GM21723 (cell line): Measurements from ENCODE around the gene CASP8AP2.
"Not testable (repeated sequence)": the region's sequence is repeated elsewhere in the genome, so short reads cannot be mapped to it uniquely, and the experiment has no call there.

Experiments used
- ATAC-seq: cut with Tn5 transposase; IDR thresholded peaks from one replicate; pipeline ENCODE4 v1.9.1; 2021; ENCODE audit warnings: mild to moderate bottlenecking, moderate library complexity; ENCODE audit not compliant: unreplicated experiment

Gene CASP8AP2

DNA sequence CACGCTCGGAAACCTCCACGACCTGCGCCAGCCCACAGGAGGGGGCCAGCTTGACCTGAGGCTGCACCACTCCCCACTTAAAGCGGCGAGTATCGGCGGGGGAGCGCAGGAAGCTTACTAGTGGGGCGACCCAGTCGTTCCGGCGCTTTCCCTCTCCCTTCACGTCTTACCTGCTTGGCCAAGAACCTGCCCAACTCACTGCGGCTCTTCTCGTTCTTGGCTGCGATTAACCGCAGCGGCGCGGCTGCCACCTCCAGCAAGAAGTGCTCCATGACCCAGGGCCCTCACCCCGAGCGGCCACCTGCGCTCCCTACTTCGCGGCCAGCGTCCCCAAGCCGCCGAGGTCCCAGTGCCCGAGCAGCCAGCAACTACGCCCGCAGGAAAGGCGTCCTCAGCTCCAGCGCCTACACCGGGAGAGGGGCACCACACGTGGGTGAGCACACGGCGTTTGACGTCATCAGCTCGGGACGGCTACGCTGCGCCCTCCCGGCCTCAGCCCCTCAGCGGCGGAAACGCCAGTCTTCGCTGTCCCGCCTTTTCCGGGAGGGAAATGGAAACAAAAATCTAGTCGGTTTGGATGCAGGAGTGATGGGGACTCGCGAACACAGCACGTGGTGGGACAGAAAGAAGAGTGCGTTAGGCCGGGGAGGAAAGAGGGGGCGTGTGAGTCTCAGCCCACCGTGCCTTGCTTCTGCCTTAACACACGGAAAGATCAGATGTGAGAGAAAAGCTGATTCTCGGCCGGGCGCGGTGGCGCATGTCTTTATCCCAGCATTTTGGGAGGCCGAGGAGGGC is 10.1 kb upstream of the CASP8AP2 start, which contains the start of gene MDN1:
Gene MDN1, minus strand, starts transcription at position 459 of the 795 bp plus-strand sequence. Its CDS starts 187 bp downstream, at position 272.
- ATAC-seq: peak; percentile 95

DNA sequence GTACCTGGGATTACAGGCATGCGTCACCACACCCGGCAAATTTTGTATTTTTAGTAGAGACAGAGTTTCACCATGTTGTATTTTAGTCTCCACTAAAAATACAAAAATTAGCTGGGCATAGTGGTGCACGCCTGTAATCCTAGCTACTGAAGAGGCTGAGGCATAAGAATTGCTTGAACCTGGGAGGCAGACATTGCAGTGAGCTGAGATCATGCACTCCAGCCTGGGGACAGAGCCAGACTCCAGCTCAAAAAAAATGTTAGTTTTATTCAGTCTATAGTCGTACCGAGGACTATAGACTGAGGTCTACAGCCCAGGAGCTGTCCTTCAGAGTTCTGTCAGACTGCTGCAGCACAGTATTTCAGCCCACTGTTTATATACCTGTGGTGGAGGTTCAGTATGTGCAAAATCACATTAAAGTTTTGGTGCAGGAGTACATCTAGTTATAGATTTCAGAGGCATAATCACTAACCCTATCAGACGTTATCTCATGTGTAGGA is 3.6 kb upstream of the CASP8AP2 start:
- ATAC-seq: no peak

DNA sequence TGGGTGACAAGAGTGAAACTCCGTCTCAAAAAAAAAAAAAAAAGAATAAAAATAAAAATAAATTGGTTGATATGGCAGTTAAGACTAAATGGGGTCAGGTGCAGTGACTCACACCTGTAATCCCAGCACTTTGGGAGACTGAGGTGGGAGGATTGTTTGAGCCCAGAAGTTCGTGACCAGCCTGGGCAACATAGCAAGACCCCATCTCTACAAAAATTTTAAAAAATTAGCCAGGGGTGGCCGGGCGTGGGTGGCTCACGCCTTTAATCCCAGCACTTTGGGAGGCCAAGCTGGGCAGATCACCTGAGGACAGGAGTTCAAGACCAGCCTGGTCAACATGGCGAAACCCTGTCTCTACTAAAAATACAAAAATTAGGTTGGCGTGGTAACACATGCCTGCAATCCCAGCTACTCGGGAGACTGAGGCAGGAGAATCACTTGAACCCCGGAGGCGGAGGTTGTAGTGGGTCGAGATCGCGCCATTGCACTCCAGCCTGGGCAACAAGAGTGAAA is 1.1 kb upstream of the CASP8AP2 start:
- ATAC-seq: not testable (repeated sequence)

DNA sequence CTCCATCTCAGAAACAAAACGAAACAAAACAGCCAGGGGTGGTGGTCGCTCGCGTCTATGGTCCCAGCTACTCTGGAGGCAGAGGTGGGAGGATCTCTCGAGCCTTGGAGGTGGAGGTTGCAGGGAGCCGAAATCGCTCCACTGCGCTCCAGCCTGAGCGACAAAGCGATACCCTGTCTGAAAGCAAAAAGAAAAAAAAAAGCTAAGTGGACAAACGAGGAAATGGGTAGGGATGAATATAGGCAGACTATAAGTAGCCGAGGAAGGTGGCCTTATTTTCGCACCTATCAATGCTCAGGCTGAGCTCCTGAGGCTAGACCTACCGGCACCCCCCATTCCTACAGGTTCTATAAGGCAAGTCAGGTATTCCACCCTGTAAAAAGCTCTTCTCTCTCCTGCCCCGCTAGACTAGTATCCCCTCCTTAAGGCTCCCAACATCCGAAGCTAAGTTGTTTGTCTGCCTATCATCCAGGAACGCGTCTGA is 650 bp upstream of the CASP8AP2 start:
- peak; percentile 47 for ATAC-seq

DNA sequence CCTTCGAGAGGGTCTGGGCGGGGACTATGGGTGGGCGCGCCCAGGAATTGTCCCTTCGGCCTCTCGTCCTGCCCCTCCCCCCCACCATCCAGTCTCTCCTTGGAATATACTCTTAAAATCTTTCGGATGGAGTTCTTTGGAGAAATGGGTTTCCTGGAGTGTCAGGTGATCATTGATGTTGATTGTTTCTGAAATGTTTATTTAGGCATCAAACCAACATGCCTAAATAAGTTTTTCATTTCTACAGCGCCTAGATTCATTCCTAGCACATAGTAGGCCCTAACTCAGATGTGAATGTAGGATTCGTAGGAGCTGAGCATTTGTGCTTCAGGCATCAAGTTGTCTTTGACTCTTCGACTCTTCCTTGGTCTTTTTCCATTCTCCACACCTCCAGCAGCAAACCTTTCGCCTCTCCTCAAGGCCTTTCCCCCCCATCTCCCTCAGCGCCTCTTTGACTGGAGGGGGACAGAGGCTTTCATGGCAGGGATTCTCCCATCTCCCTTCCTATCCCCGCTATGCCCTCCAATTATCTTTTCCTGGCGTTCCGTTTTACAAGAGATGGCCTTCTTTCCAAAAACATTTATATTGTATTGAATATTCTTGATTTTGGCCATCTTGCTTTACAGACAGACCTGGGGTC is 610 bp downstream of the CASP8AP2 start:
- ATAC-seq: no peak

DNA sequence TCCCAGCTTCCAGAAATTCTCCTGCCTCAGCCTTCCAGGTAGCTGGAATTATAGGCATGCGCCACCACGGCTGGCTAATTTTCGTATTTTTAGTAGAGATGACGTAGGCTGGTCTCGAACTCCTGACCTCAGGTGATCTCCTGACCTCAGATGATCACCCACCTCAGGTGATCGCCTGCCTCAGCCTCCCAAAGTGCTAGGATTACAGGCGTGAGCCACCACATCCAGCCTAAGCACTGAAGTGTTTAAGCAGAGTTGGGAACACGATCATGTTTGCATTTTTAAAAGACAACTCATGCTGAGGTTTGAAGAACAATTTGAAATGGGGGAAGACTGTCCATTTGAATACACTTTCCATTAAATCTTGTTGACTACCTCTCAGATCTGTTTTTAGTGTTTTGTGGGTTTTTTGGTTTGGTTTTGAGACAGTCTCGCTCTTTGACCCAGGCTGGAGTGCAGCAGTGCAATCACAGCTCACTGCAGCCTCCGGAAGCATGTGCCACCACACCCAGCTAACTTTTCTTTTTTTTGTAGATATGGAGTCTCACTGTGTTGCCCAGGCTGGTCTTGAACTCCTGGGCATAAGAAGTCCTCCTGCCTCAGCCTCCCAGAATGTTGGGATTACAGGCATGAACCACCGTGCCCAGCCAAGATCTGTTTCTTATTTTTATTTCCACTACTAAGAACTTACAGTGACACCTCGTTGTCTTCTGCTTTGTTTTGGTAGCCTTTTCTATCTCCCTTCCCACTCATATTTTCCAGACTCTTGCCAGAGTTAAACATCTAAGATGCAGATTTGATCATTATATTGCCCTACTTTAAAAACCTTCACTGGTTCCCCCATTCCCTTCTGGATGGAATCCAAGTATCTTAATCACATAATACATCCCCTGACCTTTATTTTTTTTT is 5.5 kb downstream of the CASP8AP2 start:
- peak; percentile 94 for ATAC-seq

DNA sequence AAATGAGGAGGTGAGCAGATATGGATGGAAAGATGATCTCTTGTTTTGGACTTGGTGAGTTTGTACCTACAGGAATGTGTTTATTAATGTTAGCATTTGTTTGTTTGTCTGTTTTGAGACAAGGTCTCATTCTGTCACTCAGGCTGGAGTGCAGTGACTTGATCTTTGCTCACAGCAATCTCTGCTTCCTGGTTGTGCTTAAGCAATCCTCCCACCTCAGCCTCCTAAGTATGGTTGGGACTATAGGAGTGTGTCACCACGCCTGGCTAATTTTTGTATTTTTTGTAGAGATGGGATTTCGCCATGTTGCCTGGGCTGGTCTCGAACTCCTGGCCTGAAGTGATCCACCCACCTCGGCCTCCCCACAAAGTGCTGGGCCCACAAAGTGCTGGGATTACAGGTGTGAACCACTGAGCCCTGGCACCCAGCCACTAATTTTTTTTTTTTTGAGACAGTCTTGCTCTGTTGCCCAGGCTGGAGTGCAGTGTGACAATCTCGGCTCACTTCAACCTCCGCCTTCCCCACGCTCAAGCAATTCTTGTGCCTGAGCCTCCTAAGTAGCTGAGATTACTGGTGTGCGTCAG is 7.1 kb downstream of the CASP8AP2 start:
- ATAC-seq: no peak

DNA sequence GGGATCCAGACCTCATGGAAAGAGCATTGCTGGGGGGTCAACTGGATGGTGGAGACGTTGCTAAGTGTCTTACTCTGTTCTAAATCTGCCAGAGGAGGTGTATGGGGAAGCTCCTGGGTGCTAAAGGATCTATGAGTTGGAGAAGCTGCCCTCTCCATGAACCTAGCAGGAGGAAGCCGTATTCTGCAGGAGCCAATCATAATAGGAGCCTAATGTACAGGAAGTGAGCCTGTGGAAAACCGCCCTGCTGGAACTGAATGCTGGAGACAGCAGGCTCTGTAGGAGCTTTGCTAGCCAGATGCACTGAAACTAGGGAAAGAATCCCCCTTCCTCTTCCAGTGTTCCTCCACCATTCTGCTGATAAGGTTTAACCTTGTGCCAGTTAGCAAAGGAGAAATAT is 10.9 kb downstream of the CASP8AP2 start:
- no peak for ATAC-seq

DNA sequence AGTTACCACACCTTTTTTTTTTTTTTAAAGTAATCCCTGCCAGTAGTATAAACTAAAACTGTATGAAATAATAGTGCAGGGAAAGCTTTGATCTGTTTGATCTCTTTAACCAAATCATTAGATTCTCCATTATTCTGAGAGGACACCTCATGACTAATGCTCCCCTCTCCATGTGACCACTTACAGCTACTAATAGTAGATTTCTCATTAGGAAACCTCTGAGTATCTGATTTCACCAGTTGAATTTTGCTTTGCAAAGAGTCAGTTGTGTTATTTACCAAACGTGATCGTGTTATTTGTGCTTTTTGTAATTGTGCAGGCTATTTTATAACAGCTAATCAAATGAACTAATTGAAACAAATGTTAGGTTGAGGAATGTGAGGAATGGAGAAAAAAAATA is 12.5 kb downstream of the CASP8AP2 start:
- no peak for ATAC-seq

DNA sequence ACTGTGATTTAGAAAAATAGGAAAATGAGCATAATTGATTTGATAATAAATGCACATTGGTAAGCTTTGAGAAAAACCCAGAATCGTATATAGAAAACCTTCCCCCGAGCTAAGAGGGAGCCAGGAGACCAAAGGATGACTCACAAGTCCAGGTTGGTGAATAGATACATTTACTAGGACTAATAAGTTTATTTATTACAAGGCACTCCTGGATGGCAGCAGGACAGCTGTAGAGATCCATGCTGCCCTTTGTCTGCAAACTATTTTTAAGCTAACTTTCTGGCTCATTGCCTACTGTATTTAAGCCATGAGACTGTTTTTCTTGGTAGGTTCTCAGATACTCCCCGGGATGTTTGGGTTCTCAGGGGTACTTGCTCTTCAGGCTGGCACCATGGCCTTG is 13.4 kb downstream of the CASP8AP2 start:
- no peak for ATAC-seq

DNA sequence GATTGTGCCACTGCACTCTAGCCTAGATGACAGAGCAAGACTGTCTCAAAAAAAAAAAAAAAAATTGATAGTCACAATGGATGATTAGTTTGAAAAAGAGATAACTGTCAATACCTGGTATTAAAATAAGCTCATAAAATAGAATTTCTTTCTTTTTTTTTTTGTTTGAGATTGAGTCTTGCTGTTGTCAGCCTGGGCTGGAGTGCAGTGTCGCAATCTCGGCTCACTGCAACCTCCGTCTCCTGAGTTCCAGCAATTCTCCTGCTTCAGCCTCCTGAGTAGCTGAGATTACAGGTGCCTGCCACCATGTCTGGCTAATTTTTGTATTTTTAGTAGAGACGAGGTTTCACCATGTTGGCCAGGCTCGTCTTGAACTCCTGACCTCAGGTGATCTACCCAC is 17.8 kb downstream of the CASP8AP2 start:
- ATAC-seq: not testable (repeated sequence)

DNA sequence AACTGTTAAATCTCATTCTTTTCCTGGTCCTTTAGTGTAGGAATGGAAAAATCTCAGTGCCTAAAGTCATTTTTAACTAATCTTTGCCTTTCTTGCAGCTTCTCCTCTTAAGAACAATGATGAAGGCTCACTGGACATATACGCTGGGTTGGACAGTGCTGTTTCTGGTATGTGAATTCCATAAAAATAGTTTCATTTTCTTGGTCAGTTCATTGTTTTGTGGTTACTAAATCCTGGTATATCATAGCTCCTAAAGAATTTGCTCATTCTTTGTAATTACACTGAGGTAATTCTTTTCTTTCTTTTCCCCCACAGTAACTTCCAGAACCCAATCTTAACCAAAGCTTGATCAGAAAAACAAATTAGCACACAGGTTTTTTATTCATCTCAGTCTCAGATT is 23.4 kb downstream of the CASP8AP2 start:
- ATAC-seq: no peak

DNA sequence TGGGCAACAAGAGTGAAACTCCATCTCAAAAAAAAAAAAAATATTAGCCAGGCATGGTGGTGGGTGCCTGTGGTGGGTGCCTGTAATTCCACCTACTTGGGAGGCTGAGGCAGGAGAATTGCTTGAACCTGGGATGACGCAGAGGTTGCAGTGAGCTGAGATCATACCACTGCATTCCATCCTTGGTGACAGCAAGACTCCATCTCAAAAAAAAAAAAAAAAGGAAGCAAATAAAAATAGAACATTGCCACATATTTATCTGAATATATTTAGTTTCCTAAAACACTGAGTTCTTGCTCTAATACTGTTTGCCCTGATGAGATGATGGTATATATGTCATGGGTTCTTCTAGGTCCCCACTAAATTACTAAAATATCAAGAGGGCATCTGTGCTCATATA is 28.4 kb downstream of the CASP8AP2 start:
- ATAC-seq: no peak

DNA sequence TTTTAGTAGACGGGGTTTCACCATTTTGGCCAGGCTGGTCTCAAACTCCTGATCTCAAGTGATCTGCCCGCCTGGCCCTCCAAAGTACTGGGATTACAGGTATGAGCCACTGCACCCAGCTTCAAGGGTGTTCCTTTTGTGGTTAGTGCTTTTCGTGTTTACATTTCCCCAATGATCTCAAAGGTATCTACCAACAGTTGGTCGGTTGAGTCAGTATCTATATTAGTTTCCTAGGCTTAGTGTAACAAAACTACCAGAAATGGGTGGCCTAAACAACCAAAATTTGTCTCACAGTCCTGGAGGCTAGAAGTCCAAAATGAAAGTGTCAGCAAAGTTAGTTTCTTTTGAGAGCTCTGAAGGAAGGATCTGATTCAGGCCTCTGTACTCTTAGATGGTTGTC is 30.1 kb downstream of the CASP8AP2 start:
- peak; percentile 68 for ATAC-seq

DNA sequence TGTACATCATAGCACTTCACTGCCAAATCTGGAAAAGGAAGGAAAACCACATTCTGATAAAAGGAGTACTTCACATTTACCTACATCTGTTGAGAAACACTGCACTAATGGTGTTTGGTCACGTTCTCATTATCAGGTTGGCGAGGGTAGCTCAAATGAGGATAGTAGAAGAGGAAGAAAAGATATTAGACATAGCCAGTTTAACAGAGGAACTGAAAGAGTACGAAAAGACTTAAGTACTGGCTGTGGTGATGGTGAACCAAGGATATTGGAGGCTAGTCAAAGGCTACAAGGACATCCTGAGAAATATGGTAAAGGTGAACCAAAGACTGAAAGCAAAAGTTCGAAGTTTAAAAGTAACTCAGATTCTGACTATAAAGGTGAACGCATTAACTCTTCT is 32.6 kb downstream of the CASP8AP2 start:
- peak; percentile 68 for ATAC-seq

DNA sequence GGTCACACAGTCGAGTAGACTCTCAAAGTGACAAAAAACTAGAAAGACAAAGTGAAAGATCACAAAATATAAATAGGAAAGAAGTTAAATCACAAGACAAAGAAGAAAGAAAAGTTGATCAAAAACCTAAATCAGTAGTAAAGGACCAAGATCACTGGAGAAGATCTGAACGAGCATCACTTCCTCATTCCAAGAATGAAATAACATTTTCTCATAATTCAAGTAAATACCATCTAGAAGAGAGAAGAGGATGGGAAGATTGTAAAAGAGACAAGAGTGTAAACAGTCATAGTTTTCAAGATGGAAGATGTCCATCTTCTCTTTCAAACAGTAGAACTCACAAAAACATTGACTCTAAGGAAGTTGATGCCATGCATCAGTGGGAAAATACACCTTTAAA is 33.0 kb downstream of the CASP8AP2 start:
- ATAC-seq: peak; percentile 10

DNA sequence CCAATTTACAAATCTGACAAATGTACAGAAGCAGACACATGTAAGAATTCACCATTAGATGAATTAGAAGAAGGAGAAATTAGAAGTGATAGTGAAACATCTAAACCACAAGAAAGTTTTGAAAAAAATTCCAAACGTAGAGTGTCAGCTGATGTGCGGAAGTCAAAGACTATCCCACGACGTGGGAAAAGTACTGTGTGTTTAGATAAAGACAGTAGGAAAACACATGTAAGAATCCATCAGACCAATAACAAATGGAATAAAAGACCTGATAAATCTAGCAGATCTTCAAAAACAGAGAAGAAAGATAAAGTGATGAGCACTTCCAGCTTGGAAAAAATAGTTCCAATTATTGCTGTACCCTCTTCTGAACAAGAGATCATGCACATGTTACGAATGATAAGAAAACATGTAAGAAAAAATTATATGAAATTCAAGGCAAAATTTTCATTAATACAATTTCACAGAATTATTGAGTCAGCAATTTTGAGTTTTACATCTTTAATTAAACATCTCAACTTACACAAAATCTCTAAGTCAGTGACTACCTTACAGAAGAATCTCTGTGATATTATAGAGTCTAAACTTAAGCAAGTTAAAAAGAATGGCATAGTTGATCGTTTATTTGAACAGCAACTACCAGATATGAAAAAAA is 36.5 kb downstream of the CASP8AP2 start:
- ATAC-seq: no peak

DNA sequence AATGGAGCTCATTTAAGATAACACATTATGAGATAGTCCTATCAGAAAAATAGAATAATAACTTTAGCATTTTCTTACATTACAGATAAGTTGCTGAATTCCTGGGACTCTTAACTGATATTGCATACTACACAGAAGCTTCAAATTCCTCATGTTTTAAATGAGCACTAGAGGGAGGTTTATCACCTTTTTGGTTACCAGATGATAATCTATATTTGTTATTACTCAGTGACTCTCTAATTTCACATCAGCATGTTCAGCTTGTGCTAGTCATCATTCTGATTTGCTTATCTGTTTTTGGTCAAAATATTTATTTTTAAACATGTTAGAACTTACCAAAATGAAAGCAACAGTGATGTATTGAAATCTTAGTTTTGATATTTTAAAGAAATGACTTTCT is 44.0 kb downstream of the CASP8AP2 start:
- no peak for ATAC-seq

DNA sequence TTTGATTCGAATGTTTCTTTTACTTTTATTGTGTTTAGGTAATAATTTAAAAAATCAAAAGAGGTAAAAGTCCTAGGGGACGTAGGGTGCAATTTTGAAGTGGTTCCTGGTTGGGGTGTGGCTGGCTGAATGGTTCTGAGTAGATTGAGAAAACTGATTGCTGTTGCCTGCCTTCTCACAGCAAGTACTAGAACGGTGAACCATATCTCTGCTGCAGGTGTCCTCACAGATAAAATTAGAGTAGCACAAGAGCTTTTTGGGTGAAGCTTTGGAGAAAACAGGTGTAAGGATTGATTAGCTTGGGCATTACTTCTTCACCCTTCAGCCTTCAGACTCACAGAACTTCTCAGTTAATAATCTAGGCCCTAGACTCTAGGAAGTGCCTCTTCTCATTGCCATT is 44.8 kb downstream of the CASP8AP2 start:
- ATAC-seq: no peak
